SW480 (cell line): ENCODE results near the gene NRXN3.
A peak's percentile ranks its signal among the peaks of the same experiment; 100 is the strongest.

Experiments used
- DNase-seq: peaks from one replicate; pipeline ENCODE4 v3.0.0-alpha.2; 2016; ENCODE audit warnings: low spot score

Gene NRXN3

DNA sequence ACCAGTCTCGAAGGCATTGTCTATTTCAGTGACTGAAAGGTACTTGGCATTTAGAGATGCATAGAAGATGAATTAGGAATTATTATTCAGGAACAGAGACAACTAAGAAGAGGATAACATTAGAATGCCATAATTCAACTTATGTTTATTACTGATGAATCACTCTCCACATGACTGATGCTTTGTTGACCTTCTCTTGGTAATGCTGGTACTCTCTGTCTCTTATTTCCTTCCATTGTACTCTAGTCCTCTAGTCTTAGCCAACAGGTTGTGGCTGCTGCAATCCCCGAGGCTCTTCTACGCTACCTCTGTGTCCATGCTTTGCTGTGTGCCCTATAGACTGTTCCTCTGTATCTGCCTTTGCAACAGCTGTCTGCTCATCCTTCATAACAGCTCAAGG, 652.9 kb downstream of the NRXN3 start:
- DNase-seq: no peak

DNA sequence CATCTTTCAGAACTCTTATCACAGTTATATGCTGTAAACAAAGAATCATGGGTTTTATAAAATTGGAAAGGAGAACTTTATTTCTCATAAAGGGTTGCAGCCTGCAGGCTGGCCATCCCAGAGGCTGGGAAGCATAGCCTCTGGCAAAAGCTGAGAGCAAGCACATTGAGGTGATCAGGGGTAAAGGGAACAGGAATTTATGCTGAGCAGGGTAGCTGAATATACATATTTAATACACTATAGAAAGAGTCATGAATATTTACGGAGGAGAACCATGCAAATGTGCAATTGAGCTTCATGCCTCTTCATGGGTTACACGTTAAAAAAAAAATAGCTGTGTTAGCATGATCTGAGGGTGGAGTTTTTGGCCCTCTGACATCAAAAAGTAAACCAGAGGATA, 653.3 kb downstream of the NRXN3 start:
- DNase-seq: no peak

DNA sequence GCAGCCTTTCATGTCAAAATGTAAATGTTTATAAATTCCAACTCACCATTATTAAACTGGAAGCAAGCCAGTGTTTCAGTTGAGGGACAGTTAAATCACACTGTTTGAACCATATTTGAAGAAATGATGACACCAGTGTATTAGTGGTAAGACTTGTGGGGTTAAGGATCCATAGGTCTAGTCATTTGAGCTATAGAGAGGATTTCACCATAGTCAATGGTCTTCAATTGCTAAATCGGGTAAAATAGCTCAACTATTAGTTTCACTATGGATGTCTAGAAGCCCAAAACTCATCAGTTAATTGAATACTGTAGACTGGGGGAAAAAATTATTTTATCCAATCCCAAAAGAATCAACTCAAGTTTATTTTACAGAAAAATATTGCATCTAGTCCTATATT, 659.1 kb downstream of the NRXN3 start:
- DNase-seq: no peak

DNA sequence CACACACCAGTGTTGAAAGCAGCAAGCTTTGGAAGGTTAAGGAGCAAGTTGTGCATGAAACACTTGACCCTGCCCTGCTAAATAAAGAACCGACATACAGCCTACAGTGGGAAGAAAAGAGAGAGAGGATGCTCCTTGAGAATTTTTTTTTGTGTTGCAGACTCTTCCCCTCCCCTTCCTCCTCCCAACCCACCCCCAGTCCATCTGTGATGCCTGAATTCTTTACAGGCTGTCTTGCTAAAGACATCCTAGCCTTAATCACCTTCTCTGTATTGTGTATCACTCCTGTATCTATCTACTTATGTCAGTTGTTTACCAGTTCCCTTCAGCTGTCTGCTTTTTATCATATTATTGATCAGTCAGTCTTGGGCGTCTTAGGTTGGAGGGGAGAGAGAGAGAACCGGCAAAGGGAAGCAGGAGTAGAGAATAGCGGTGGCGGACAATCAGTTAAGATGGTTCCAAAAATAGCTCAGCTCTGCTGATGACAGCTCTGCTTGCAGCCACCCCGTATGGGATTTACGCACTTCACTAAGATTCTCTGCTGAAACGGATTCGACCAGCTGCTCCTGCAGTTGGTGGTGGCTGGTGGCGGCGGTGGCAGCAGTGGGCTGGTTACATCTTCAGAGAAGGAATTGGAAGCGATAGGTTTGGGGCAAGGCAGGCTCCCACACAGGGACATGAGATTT, 664.7 kb downstream of the NRXN3 start:
- DNase-seq: no peak

DNA sequence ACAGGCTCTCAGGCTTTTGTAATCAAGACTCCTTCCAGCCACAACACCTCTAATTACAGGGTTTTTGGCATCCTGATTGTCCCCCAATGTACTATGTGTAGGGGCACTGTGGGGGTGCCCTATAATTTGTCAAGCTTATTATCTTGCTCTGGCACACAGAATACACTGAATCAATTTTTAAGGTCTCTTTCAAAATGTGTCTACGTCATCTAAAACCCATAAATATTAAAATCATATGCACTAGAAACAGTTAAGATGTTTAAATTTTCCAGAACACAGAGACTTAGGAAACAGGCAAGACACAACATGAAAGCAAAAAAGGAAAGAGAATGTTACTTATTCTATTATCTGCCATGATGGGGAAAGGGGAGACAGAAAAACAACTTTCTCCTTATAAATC, 665.7 kb downstream of the NRXN3 start:
- no peak for DNase-seq

DNA sequence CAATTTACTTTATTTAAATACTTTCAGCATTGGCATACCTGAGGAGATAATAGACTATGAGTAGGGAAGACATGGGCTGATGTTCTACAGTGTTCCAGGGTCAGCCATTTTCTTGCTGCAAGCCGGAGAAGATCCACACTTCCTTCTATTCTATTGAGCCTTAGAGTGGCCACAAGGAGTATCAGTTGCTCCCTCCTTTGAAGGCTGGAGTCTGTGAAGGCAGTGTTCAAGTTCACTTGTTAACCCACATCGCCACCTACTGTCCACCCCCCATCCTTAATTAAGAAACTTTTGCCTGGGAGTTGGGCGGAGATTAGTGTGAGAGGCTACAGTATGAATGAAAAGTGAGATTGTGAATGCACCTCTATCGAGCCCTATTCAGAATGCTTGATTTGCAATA, 666.6 kb downstream of the NRXN3 start:
- DNase-seq: peak; percentile 63

DNA sequence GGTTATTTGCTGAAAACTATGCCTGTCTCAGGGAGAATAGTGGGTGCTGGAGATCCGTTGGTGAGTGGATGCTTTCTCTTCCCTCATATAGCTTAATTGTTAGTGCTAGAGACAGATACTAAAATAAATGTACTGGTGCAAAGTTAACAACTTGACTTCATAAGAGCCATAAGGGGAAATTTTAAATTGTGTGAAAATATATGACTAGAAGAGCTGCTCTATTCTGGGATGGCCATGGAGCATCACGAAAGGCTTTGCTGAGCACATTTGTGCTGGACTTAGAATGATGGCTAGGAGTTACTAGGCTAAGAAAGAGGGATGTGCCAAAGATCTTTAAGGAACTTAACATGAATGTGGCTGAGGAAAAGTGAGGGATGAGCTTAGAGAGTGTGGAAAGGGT, 668.8 kb downstream of the NRXN3 start:
- DNase-seq: no peak

DNA sequence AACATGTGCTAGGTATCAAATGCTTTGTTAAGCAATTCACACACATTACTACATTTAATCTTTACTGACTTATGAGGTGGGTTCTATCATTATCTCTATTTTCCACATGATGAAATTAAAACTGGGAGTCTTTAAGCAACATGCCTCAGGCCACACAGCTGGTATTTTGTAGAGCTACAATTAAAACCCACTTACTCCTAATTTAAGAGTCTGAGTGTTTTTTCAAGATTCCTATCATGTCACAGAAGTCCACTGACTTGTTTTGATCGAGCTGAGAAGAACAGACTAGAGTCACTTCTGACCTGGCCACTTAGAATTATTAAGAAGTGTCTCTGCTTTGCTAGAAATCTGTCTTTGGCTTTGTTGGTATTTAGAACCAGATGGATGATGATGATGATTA, 670.7 kb downstream of the NRXN3 start:
- no peak for DNase-seq

DNA sequence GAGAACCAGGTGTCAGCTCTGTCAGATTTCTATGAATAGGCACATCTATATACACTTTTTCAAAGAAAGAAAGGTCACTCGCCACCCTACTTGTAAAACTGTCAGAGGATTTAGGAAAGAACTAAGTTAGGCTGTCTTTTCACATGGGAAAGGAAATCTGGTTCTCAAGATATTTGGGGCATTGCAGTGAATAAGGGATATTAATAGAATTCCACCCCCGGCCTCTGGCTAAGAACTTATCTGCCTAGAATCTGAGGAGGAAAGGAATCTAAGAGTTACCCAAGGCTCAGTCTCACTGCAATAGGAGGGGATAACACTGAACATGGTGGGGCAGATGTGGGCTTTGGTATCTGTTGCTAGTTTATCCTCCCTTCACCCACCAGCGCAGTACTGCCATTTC, 677.6 kb downstream of the NRXN3 start:
- DNase-seq: no peak

DNA sequence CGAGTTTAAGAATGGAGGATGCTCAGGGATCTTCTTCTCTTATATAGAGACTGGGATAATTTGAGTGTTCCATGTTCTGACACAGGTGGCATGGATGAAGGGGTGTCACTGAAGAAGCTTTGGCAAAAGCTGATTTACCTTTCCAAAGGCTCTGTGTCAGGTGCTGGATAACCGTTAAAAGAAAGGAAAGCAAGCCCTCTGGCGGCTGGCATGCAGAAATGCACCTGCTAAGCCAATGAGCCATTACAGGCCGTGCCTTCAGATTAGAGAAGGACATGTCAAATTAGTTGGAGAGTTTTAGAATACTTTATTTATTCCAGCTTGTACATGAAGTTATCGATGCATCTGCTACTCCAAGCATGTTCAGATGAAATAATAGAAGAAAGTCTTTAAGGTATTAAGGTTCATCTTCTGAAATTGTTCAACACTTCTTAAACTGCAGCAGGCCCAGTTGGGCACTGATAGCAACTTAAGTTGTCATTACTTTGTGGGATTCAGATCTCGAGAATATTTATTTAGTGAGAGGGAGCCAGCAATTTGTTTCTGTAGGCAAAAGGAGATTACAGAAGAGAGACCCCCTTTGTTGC, 678.2 kb downstream of the NRXN3 start:
- DNase-seq: peak; percentile 62

DNA sequence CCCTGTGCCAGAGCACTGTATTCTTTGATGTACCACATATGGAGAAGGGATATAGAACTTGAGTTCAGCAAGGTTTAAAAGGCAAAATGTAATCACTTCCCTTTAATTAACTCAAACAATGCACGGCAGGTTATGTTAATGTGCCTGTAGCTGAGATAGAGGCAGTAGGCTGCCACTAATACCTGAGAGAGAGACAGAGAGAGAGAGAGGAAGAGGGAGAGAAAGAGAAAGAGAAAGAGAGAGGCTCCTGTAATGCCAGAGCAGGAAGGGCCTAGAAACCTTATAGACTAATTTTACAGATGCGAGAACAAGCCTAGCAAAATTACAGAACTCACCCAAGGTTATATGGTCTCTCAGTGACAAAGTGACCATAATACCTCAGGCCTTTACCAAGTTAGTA, 679.8 kb downstream of the NRXN3 start:
- DNase-seq: no peak

DNA sequence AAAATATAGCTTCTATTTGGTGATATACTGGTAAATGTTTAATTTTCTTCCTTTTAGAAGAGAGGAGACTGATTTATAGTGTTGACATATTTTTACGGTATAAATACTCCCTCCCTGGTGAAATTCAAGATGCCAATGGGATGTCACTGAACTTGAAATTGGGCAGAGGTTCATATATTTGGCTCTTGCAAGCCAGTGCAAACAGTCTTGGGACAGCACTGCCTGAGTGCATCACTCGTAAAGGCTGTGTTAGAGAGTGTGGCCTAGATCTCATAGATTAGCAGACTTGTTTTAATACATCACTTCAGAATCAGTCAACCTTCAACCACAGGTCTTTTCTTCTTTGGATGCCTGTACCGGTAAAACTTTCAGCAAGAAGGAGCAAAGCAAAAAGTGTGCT, 681.0 kb downstream of the NRXN3 start:
- DNase-seq: no peak

DNA sequence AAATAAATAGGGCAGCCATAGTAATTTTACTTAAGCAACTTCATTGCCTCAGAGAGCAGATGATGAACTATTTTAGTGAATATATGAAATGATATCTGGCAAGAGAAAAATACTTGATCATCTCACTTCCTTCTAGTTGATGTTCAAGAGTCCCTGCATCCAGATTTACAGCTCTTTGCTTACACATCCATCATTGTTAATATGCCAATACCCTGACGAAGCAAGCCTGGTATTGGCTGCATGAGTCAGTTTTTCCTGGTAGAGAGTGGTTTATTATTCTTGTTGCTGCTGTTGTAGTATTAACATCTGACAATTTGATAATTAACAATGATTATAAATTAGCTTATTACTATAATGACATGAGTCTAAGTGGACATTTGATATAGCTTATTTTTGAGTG, 681.9 kb downstream of the NRXN3 start:
- DNase-seq: no peak

DNA sequence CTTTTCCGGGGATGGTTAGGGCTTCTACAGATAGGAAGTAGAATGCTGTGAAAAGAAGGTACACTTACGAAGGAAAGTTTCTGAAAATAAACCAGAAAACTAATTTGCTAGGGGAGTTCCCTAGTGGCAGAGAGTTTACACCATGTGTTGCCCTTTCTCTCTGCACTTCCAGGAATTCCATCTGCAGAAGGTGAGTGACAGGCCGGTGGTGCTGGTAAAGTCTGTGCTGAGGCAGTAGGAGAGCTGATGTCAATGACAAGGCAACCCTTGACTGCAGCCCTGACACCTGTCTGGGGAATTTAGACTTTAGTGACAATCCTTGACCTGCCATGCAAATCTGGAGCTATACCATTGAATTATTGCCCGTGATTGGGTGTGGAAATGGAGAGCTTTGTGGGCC, 687.8 kb downstream of the NRXN3 start:
- DNase-seq: no peak

DNA sequence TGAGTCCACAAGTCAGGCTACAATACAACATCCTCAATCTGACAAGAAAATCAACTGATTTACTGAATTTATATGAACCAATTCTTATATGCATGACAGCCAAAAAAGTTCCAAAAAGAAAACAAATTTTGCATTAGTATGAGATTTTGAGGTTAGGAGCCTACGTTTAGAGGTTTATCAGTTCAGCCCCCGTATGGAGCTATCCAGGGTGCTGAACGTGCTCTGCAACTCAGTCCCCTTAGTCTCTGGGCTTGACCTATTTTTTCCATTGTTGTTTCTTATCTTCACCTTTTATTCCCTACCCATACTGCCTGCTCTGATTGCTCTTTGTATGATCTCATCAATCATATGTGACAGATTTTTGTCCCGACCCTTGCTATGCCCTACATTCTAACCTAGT, 693.0 kb downstream of the NRXN3 start:
- peak; percentile 28 for DNase-seq

DNA sequence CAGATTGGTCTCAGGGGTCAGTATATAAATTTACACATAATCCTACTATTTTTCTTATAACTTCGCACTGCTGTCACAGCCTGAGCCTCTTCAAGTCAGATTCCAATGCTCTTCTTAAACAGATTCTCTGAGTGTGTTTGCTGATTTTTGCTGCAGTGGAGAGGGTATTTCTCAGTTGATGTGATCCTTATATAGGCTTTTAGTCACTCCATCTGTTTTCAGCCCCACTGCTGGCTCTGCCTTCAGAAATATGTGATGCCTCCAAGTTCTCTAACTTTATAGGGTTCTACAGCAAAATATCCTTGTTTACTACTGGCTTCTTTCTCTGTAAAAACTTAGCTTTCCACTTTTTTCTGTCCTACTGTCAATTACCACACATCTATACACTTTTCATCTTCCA, 702.7 kb downstream of the NRXN3 start:
- DNase-seq: no peak

DNA sequence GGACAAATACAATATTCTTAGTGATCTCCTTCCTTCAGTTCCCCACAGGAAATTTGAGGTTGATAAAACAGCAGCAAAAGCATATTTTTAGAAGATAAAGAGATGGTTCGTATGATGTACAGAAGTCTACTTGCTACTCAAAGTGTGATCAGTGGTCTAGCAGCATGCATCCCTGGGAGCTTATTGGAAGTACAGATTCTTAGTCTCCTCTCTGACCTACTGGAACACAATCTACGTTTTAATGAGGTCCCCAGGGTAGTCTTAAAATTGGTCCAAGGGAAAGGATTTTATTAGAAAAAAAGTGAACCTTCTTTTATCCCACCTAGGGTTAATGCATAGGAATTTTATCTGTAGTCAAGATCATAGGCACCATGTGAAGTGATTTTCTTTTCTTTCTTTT, 703.4 kb downstream of the NRXN3 start:
- DNase-seq: no peak

DNA sequence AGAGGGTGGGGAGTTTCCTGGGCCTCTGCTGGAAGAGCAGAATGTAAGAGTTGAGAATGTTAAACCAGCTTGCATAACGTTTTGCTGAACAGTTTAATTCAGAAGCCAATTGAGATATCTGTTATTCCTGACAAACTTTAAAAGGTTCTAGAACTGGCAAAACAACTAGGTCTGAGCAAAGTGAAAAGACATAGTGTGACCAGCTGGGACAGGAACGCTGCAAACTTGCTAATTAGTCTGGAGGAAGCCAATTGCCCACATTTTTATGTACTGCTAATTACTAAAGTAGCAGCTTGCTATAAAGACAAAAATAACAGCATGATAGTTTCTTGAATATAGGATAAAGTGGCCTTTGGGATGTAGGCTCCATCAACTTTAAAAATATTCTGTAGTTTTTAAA, 704.9 kb downstream of the NRXN3 start:
- no peak for DNase-seq

DNA sequence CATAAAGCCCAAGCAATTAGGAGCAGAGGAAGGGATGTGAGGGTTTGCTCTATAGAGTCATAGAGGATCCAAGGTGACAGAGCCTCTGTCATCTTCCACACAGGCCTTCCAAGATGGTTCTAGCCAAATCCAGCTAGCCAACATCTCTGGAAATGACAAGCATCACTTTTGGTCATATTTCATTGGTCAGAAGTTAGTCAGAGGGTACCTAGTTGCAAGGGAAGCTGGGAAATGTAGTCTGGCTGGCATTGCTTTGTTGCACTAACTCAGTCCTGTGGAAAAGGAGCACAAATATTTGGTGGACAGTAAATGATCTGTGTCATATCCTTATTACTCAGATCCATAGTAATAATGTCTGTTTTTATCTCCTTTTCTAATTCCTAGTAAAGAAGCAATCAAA, 715.7 kb downstream of the NRXN3 start:
- no peak for DNase-seq

DNA sequence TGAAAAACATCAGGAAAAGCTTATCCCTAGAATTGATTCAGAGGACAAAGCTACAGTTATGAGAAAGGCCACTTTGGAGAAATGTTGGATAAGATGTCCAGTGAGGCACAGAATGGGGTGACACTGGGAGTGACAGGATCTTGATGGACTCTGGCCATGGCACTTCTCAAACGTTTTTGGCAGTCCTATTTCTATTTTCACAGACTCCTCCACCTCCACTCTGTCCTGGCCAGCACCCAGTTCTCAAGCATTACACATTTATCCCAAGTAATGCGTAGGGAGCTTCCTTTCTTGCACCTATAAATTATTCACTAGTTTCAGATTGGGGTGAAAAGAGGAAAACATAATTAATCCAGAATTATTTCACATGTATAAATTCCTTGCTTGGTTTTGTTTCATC, 727.3 kb downstream of the NRXN3 start:
- no peak for DNase-seq

DNA sequence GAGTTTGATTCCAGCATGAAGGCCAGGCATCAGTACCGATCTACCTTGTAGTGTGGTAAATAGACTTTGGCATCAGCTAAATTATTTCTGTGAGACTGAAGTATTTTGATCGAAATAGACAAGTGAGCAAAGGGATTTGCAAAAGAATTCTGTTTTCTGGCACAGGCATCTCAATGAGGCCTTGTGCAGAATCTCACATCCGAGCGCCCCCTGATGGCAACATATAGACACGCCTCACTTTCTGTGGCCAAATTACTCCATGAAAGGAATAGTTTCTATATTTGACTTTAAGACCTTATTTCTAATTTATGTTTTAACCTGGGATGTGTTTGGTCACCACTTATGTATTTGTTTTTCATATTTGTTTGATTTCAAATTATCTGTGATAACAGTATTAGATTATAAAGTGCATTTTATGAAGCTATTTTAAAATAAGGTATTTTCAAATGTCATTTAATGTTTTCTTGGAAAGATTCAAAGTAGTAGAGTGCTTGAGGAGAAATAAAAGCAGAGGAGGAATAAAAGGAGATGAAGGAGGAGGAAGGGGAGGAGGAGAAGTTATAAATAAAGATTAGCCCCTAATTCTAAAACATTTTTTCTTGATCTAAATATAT, 731.9 kb downstream of the NRXN3 start:
- peak; percentile 27 for DNase-seq

DNA sequence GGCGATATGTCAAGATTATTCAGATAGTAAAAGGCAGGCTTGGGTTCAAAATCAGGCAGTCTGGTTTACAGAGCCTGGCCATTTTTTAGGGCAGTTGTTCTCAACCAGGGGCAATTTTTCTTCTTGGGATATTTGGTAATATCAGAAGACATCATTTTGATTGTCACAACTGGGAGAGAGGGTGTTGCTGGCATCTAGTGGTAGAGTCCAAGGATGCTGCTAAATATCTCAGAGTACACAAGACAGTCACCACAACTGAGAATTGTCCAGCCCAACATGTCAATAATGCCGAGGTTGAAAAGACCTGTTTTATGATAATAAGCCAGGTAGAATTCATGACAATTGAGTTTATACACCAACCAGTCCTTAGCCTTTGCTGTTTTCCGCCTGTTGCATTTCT, 733.9 kb downstream of the NRXN3 start:
- DNase-seq: no peak

DNA sequence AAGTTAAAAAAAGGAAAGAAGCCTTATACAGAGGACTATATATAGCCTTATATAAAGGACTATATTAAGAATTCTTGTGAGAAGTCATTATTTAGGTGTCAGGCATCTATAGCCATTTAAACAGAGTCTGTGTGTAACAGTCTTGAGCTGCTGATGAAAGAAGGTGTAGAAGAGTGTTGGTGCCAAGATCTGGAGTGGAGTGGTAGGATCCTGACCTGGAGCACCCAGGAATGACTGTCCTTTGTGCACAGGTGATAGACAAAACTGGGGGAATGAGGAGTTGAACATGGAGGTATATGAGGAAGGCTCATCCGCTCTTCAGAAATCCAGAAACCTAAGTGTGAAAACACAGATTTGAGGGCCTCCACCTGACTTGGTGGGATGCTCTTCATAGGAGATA, 747.3 kb downstream of the NRXN3 start:
- DNase-seq: no peak

DNA sequence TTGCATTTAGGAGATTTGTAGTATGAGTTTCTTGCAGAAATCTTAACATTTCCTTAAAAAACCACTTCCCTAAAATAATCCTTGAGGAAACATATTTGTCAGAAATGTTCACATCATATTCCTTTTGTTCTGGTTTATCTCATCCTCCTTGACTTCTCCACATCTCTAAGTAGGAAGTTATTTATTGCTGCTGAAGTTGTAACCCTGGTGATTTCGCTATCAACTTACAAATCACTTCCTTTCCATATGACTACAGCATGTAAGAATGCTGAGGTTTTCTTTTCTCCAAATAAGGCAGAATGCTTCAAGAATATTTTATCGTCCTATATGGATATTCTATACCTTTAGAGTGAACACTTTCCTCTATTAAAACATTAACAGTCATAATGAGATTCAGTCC, 751.7 kb downstream of the NRXN3 start:
- DNase-seq: no peak
